ENCODE results near the gene SLC45A2.

GRCh38 chr5:34002629-34003328 lies 18.3 kb upstream of the SLC45A2 start:
- TF ChIP-seq CTCF (IDR thresholded peaks at IDR 0.05; ENCODE audit: low read depth, low read length) (no peak), MYC (IDR thresholded peaks at IDR 0.05; ENCODE audit: low read depth, low read length) (no peak)

Measured in NB4 (cell line).